GM23338 (cell line): Measurements from ENCODE around the gene SLC25A13. TPM values are rescaled to one million over a fixed set of nuclear protein-coding genes. Genes with fewer than 3 reads are reported as not detected.

Source experiments
- ATAC-seq: fragments of 200-7000 bp; cut with Tn5 transposase; 3 replicates; pipeline ENCODE4 v1.9.1; 2020
- DNase-seq: peaks from one replicate; pipeline ENCODE4 v3.0.0-alpha.2; 2015; ENCODE audit warnings: low spot score
- H2AFZ ChIP-seq: fragments of 200-600 bp; sonication (generic); 2 replicates; pipeline ENCODE4 v1.8.0; 2016; ENCODE audit warnings: antibody characterized with exemption, mild to moderate bottlenecking, moderate library complexity
- H3F3A ChIP-seq: fragments of 200-600 bp; sonication (generic); replicated peaks from 2 replicates; pipeline ENCODE4 v1.8.0; 2017; ENCODE audit warnings: antibody characterized with exemption, mixed run types, low read depth
- H3K27ac ChIP-seq: fragments of 200-600 bp; sonication (generic); 2 replicates; pipeline ENCODE4 v1.6.1; 2016; ENCODE audit warnings: low read depth
- H3K27me3 ChIP-seq: fragments of 200-600 bp; sonication (generic); 2 replicates; pipeline ENCODE4 v1.8.0; 2016; ENCODE audit warnings: mild to moderate bottlenecking, mixed run types, moderate library complexity; ENCODE audit not compliant: insufficient read depth
- H3K36me3 ChIP-seq: fragments of 200-600 bp; sonication (generic); 2 replicates; pipeline ENCODE4 v1.8.0; 2016; ENCODE audit warnings: mild to moderate bottlenecking; ENCODE audit not compliant: insufficient read depth
- H3K4me1 ChIP-seq: fragments of 200-600 bp; sonication (generic); 2 replicates; pipeline ENCODE4 v1.8.0; 2016; ENCODE audit warnings: mild to moderate bottlenecking, moderate library complexity; ENCODE audit not compliant: insufficient read depth
- H3K4me2 ChIP-seq: fragments of 200-600 bp; sonication (generic); 2 replicates; pipeline ENCODE4 v1.7.1; 2017; ENCODE audit warnings: mixed run types
- H3K4me3 ChIP-seq: fragments of 200-600 bp; sonication (generic); 2 replicates; pipeline ENCODE4 v1.6.1; 2016; ENCODE audit warnings: mixed run types
- H3K79me2 ChIP-seq: fragments of 200-600 bp; sonication (generic); replicated peaks from 2 replicates; pipeline ENCODE4 v1.8.0; 2017; ENCODE audit warnings: mild to moderate bottlenecking; ENCODE audit not compliant: insufficient read depth
- H3K9me2 ChIP-seq: fragments of 200-600 bp; sonication (generic); 2 replicates; pipeline ENCODE4 v1.8.0; 2017; ENCODE audit not compliant: insufficient read depth
- H4K20me1 ChIP-seq: fragments of 200-600 bp; sonication (generic); replicated peaks from 2 replicates; pipeline ENCODE4 v1.8.0; 2017; ENCODE audit warnings: mild to moderate bottlenecking; ENCODE audit not compliant: insufficient read depth
- H3K27ac Mint-ChIP-seq: 2 replicates; pipeline ENCODE4 v1.8.0; 2020; ENCODE audit warnings: inconsistent platforms, mild to moderate bottlenecking, moderate library complexity, mixed read lengths
- H3K27me3 Mint-ChIP-seq: 3 replicates; pipeline ENCODE4 v1.8.0; 2022; ENCODE audit warnings: low read depth, mild to moderate bottlenecking, moderate library complexity, mixed read lengths, inconsistent platforms; ENCODE audit not compliant: insufficient read depth, poor library complexity
- H3K36me3 Mint-ChIP-seq: 3 replicates; pipeline ENCODE4 v1.8.0; 2021; ENCODE audit warnings: low read depth, mild to moderate bottlenecking, inconsistent platforms, moderate library complexity, mixed read lengths
- H3K4me1 Mint-ChIP-seq: 3 replicates; pipeline ENCODE4 v1.8.0; 2020; ENCODE audit warnings: mild to moderate bottlenecking, inconsistent platforms, mixed read lengths
- H3K4me3 Mint-ChIP-seq: 3 replicates; pipeline ENCODE4 v1.8.0; 2021; ENCODE audit warnings: moderate library complexity, mild to moderate bottlenecking, inconsistent platforms, mixed read lengths
- H3K9me3 Mint-ChIP-seq: 3 replicates; pipeline ENCODE4 v1.8.0; 2020; ENCODE audit warnings: moderate library complexity, mild to moderate bottlenecking, inconsistent platforms, mixed read lengths
- CTCF ChIP-seq, 2 experiments: fragments of 200-600 bp in 1 of 2; sonication (generic) in 1 of 2; conservative IDR thresholded peaks; 2 replicates each; pipeline versions ENCODE4 v1.5.1 to v1.6.1; 2016 to 2017; ENCODE audit warnings: antibody characterized with exemption in 2 of 2, low read depth in 2 of 2, mild to moderate bottlenecking in 2 of 2, moderate library complexity in 1 of 2
- EZH2 ChIP-seq: fragments of 200-600 bp; sonication (generic); IDR thresholded peaks from one replicate; pipeline ENCODE4 v1.8.0; 2017; ENCODE audit warnings: antibody characterized with exemption, mild to moderate bottlenecking, low read depth; ENCODE audit not compliant: unreplicated experiment
- EZH2phosphoT487 ChIP-seq: fragments of 200-600 bp; sonication (generic); IDR thresholded peaks from one replicate; pipeline ENCODE4 v1.8.1; 2018; ENCODE audit warnings: antibody characterized with exemption; ENCODE audit not compliant: unreplicated experiment
- JUNB ChIP-seq: IDR thresholded peaks from one replicate; pipeline ENCODE4 v1.6.1; 2016; ENCODE audit warnings: antibody characterized with exemption; ENCODE audit not compliant: unreplicated experiment
- NANOG ChIP-seq: IDR thresholded peaks from 2 replicates; pipeline ENCODE4 v1.6.1; 2016; ENCODE audit warnings: antibody characterized with exemption, borderline replicate concordance
- POLR2AphosphoS5 ChIP-seq: IDR thresholded peaks from 2 replicates; pipeline ENCODE4 v1.6.1; 2016; ENCODE audit warnings: antibody characterized with exemption, low read depth
- ZNF114 ChIP-seq: fragments of 250-450 bp; sonication (Bioruptor Pico); IDR thresholded peaks from 2 replicates; pipeline ENCODE4 v1.5.0; 2020; ENCODE audit warnings: mild to moderate bottlenecking, moderate library complexity
- polyA plus RNA-seq: library from polyadenylated mRNA; unstranded; fragments of >200 nt; fragmentation: Nextera tagmentation; extraction: Ambion mirVana; gene quantifications from 2 replicates; pipeline ENCODE4 v1.2.1, GENCODE V29; 2016
- total RNA-seq: library from RNA; depleted of rRNA; stranded (reverse); fragments of >200 nt; shearing (Covaris generic); gene quantifications from 2 replicates; pipeline ENCODE4 v1.2.3, GENCODE V29; 2014
- TF ChIP-seq, protein P1 (sequence below): IDR thresholded peaks from one replicate; pipeline ENCODE4 v1.6.1; 2018; ENCODE audit warnings: antibody characterized with exemption; ENCODE audit not compliant: unreplicated experiment
- TF ChIP-seq, protein P2 (sequence below): IDR thresholded peaks from 2 replicates; pipeline ENCODE4 v1.6.1; 2016; ENCODE audit warnings: antibody characterized with exemption

Gene SLC25A13
- total and polyA plus RNA-seq, 2 experiments from 2014 or later = 51.1 to 84.6 TPM

DNA sequence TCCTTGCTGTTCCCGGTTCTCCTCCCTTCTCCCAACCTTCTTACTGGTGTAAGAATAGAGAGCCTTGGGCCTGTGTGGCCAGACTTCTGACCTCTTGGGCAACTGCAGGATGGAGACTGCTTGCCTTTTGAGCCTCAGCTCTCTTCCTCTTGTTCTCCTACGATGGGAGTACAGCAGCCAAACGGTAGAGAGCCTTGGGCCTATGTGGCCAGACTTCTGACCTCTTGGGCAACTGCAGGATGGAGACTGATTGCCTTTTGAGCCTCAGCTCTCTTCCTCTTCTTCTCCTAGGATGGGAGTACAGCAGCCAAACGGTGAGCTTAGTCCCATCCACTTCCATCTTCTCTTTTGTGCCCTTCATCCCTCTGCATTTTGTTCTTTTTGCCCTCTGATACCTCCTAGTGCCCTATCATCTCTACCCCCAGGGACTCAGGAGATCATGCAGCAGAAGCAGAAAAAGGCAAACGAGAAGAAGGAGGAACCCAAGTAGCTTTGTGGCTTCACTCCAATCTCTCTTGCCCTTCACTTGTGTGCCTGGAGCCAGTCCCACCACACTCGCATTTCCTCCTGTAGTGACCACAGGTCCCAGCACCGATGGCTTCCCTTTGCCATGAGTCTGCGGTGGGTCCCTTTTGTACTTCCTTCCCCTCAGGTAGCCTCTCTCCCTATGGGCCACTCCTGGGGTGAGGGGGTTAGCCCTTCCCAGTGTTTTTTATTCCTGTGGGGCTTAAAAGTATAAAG is 15.3 kb downstream of the SLC25A13 start:
- Mint-ChIP-seq H3K36me3 (no peaks in the 10 kb centered on the region), H3K4me3 (no peak overlapping the region), H3K9me3 (no peaks in the 10 kb centered on the region), H3K4me1 (peaks cover 35% of the 10 kb centered on the region), H3K27ac (no peak overlapping the region), H3K27me3 (no peaks in the 10 kb centered on the region)
- ATAC-seq (no peak), DNase-seq (no peak)
- H3K4me1 ChIP-seq = peaks cover 23% of the 10 kb centered on the region; the same call in 1 of the 2 replicates
- H3K36me3 ChIP-seq = no peaks in the 10 kb centered on the region
- no peaks in the 10 kb centered on the region for H3F3A ChIP-seq
- no peak overlapping the region for H3K27ac ChIP-seq
- H3K4me3 ChIP-seq = no peak overlapping the region
- no peaks in the 10 kb centered on the region for H3K27me3 ChIP-seq
- no peaks in the 10 kb centered on the region for H3K9me2 ChIP-seq
- H3K4me2 ChIP-seq = no peak overlapping the region
- no peak overlapping the region for H2AFZ ChIP-seq
- peaks cover 94% of the 10 kb centered on the region for H3K79me2 ChIP-seq
- no peak for TF ChIP-seq EZH2phosphoT487
- no peak for TF ChIP-seq EZH2
- TF ChIP-seq, protein P1, sequence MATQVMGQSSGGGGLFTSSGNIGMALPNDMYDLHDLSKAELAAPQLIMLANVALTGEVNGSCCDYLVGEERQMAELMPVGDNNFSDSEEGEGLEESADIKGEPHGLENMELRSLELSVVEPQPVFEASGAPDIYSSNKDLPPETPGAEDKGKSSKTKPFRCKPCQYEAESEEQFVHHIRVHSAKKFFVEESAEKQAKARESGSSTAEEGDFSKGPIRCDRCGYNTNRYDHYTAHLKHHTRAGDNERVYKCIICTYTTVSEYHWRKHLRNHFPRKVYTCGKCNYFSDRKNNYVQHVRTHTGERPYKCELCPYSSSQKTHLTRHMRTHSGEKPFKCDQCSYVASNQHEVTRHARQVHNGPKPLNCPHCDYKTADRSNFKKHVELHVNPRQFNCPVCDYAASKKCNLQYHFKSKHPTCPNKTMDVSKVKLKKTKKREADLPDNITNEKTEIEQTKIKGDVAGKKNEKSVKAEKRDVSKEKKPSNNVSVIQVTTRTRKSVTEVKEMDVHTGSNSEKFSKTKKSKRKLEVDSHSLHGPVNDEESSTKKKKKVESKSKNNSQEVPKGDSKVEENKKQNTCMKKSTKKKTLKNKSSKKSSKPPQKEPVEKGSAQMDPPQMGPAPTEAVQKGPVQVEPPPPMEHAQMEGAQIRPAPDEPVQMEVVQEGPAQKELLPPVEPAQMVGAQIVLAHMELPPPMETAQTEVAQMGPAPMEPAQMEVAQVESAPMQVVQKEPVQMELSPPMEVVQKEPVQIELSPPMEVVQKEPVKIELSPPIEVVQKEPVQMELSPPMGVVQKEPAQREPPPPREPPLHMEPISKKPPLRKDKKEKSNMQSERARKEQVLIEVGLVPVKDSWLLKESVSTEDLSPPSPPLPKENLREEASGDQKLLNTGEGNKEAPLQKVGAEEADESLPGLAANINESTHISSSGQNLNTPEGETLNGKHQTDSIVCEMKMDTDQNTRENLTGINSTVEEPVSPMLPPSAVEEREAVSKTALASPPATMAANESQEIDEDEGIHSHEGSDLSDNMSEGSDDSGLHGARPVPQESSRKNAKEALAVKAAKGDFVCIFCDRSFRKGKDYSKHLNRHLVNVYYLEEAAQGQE = no peak
- H4K20me1 ChIP-seq = peaks cover 12% of the 10 kb centered on the region

DNA sequence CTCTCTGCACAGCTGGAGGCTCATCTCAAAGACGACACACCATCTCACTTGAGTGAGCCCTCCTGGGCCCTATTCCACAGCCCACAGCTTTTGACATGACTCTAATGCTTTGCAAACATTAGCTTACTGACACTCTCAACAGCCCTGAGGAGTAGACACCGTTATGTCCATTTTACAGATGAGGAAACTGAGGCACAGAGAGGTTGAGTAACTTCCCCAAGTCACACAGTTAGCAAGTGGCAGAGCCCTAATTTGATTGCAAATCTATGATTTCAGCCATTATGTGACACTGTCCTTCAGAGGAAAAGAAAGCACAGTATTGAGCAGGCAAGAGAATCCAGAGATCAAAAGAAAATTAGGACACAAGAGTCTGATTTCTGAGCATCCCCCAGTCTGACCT is 16.0 kb downstream of the SLC25A13 start:
- Histone ChIP-seq H3K4me3 (no peak overlapping the region), H3F3A (no peaks in the 10 kb centered on the region), H3K27me3 (no peaks in the 10 kb centered on the region), H3K4me1 (peaks cover 23% of the 10 kb centered on the region; the same call in 1 of the 2 replicates), H3K27ac (no peak overlapping the region), H3K36me3 (no peaks in the 10 kb centered on the region), H4K20me1 (peaks cover 12% of the 10 kb centered on the region), H3K9me2 (no peaks in the 10 kb centered on the region), H3K4me2 (no peak overlapping the region), H2AFZ (no peak overlapping the region), H3K79me2 (peaks cover 94% of the 10 kb centered on the region)
- no peaks in the 10 kb centered on the region for H3K36me3 Mint-ChIP-seq
- DNase-seq (no peak), ATAC-seq (no peak)
- H3K4me3 Mint-ChIP-seq = no peak overlapping the region
- H3K9me3 Mint-ChIP-seq = no peaks in the 10 kb centered on the region
- no peak overlapping the region for H3K27ac Mint-ChIP-seq
- no peaks in the 10 kb centered on the region for H3K27me3 Mint-ChIP-seq
- H3K4me1 Mint-ChIP-seq = peaks cover 34% of the 10 kb centered on the region
- TF ChIP-seq, protein P2, sequence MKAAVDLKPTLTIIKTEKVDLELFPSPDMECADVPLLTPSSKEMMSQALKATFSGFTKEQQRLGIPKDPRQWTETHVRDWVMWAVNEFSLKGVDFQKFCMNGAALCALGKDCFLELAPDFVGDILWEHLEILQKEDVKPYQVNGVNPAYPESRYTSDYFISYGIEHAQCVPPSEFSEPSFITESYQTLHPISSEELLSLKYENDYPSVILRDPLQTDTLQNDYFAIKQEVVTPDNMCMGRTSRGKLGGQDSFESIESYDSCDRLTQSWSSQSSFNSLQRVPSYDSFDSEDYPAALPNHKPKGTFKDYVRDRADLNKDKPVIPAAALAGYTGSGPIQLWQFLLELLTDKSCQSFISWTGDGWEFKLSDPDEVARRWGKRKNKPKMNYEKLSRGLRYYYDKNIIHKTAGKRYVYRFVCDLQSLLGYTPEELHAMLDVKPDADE = no peak
- no peak for TF ChIP-seq JUNB
- TF ChIP-seq EZH2 = no peak
- TF ChIP-seq ZNF114 (CRISPR knock-in tag) = no peak
- no peak for TF ChIP-seq CTCF (conservative IDR thresholded peaks at IDR 0.05; ENCODE audit: low read depth in 2 of 2)
- TF ChIP-seq EZH2phosphoT487 = no peak
- no peak for TF ChIP-seq POLR2AphosphoS5
- no peak for TF ChIP-seq NANOG
